Measurements from ENCODE around the gene U2AF1L4.

DNA sequence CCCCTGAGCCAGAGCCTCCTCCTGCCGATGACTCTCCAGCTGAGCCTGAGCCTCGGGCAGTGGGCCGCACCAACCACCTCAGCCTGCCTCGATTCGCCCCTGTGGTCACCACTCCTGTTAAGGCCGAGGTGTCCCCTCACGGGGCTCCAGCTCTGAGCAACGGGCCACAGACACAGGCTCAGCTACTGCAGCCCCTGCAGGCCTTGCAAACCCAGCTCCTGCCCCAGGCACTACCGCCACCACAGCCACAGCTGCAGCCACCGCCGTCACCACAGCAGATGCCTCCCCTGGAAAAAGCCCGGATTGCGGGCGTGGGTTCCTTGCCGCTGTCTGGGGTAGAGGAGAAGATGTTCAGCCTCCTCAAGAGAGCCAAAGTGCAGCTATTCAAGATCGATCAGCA lies 23.8 kb downstream of the U2AF1L4 start:
- TF ChIP-seq POLR2AphosphoS5 (IDR thresholded peaks at IDR 0.05; ENCODE audit: borderline replicate concordance, low read depth, low read length), result no peak
- TF ChIP-seq EZH2 (IDR thresholded peaks at IDR 0.05), result no peak
